OCI-LY7 (cell line): ENCODE data around the gene F2.

Experiments used
- EZH2phosphoT487 ChIP-seq: fragments of 200-600 bp; sonication (generic); IDR thresholded peaks from 2 replicates; pipeline ENCODE4 v1.6.1; 2018; ENCODE audit warnings: low read depth, borderline replicate concordance, mild to moderate bottlenecking, mixed run types, antibody characterized with exemption, low read length, moderate library complexity, mixed read lengths
- TF ChIP-seq, protein P1 (sequence below): fragments of 200-600 bp; sonication (generic); conservative IDR thresholded peaks from 2 replicates; pipeline ENCODE4 v1.5.1; 2014; ENCODE audit warnings: mild to moderate bottlenecking, antibody characterized with exemption, low read length, moderate library complexity, mixed read lengths

DNA sequence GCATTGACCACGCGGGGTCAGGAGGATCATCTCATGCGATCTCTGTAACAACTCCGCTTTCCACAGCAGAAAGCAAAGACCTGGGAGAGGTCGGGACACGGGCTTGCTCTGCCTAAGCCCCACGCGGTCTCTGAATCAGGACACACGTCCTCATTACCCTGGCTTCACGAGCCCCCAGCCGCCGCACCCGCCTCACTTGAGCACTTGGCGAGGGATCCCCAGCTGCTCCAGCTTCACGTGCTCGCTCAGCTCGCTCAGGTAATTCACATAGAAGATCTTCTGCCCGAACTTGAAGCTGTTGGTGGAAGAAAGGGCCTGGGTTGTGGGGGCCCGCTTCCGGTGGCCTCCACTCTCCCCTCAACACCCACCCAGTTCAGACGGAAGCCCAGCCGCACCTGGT, 38.2 kb upstream of the F2 start:
- TF ChIP-seq EZH2phosphoT487, result no peak
- TF ChIP-seq, protein P1, sequence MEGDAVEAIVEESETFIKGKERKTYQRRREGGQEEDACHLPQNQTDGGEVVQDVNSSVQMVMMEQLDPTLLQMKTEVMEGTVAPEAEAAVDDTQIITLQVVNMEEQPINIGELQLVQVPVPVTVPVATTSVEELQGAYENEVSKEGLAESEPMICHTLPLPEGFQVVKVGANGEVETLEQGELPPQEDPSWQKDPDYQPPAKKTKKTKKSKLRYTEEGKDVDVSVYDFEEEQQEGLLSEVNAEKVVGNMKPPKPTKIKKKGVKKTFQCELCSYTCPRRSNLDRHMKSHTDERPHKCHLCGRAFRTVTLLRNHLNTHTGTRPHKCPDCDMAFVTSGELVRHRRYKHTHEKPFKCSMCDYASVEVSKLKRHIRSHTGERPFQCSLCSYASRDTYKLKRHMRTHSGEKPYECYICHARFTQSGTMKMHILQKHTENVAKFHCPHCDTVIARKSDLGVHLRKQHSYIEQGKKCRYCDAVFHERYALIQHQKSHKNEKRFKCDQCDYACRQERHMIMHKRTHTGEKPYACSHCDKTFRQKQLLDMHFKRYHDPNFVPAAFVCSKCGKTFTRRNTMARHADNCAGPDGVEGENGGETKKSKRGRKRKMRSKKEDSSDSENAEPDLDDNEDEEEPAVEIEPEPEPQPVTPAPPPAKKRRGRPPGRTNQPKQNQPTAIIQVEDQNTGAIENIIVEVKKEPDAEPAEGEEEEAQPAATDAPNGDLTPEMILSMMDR, result no peak
